GM19035 (cell line): ENCODE results near the gene MTR.

Experiments used
- ATAC-seq: cut with Tn5 transposase; IDR thresholded peaks from one replicate; pipeline ENCODE4 v1.9.1; 2021; ENCODE audit not compliant: unreplicated experiment

MTR gene

GRCh38 chr1:236948996-236949395 lies 153.9 kb downstream of the MTR start:
- no peak for ATAC-seq

DNA sequence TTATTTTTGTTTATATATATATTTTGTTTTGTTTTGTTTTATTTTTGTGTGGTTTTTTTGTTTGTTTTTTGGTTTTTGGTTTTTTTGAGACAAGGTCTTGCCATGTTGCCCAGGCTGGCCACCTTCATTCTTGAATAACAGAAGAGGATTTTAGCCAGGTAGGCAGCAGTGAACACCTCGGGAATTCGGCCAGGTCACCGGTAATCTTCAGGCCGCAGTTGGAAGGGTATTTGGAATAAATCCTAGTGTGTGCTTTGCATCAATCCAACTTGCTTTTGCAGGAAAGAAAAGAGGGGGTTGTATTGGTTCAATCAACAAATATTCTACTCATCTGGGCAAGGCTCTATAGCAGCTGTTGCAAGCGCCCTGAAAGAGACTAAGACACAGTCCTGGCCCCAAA lies 155.3 kb downstream of the MTR start:
- ATAC-seq: no peak

- ATAC-seq: no peak
Measured at GRCh38 chr1:236951672-236952071, 156.6 kb downstream of the MTR start.

- no peak for ATAC-seq
Measured at GRCh38 chr1:236952246-236953003, 157.3 kb downstream of the MTR start.

DNA sequence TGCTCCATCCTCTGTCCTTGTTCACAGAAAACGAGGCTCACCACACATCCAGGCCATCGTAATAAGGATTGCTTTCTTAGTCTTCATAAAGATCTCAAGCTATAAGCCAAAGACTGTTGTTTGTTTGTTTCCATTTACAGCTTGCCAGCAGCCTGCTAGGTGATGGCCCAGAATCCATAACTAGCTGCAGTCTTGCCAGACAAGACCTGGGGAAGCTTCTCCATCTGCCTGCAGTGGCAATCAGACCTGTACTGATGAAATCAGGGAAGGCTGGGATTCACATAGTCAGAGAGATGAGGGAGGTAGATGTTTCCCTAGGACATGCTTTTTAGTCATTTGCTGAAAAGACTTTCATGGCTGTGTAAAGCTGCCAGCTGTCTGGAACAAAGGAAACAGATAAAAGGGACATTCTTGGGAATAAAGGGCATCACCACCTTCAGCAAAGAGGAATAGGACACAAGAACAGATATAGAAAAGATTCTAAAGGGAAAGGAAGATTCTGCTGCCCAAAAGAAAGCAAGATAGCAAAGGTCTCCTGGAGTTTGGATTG lies 158.1 kb downstream of the MTR start:
- ATAC-seq: no peak
